Measurements from ENCODE around the gene MAN1A2.
"Not testable (repeated sequence)": the region's sequence is repeated elsewhere in the genome, so short reads cannot be mapped to it uniquely, and the experiment has no call there.

DNA sequence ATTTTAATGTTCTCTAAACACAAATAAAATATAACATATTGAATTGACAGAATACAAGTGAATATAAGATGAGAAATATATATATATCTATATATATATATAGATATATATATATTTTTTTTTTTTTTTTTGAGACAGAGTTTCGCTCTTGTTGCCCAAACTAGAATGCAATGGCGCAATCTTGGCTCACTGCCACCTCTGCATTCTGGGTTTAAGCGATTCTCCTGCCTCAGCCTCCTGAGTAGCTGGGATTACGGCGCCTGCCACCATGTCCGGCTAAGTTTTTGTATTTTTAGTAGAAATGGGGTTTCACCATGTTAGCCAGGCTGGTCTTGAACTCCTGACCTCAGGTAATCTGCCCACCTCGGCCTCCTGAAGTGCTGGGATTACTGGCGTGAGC is 91.2 kb downstream of the MAN1A2 start:
- TF ChIP-seq POLR2AphosphoS5 (IDR thresholded peaks at IDR 0.05; ENCODE audit: borderline replicate concordance, low read depth, low read length); EZH2 (IDR thresholded peaks at IDR 0.05); FOXP2 (optimal IDR thresholded peaks at IDR 0.05; ENCODE audit: control extremely low read depth, extremely low read length, insufficient read depth): not testable (repeated sequence)
